Measurements from ENCODE around the gene SDK1. TPM values are rescaled to one million over a fixed set of nuclear protein-coding genes. Genes with fewer than 3 reads are reported as not detected.

Gene SDK1
- total and polyA plus RNA-seq, 10 of the 15 experiments (the other 5 are each of a cell fraction or from before 2014, with no cell fraction given) = 0.14 to 0.33 TPM; not detected in 8

- no peak for TF ChIP-seq E2F8 (IDR thresholded peaks at IDR 0.05; ENCODE audit: low read depth, partially characterized antibody)
Observed at GRCh38 chr7:4158441-4159153, 857.5 kb downstream of the SDK1 start (continued).

GRCh38 chr7:4159154-4159501 is 858.1 kb downstream of the SDK1 start:
- Histone ChIP-seq H3K4me2 (ENCODE audit: control insufficient read depth, insufficient read depth) (no peak overlapping the region), H2AFZ (ENCODE audit: control insufficient read depth, low read depth, low read length) (no peak overlapping the region), H3K27me3 (replicated peaks in 1 of 2; ENCODE audit: control insufficient read depth in 2 of 2, insufficient read depth in 2 of 2, low read length in 1 of 2) (no peaks in the 10 kb centered on the region), H3K9ac (ENCODE audit: control insufficient read depth, insufficient read depth, low read length) (no peak overlapping the region), H3K4me1 (ENCODE audit: control insufficient read depth, insufficient read depth, low read length) (no peaks in the 10 kb centered on the region), H3K4me3 (no peak overlapping the region), H4K20me1 (ENCODE audit: control insufficient read depth, insufficient read depth) (no peaks in the 10 kb centered on the region), H3K9me3 (replicated peaks; ENCODE audit: control insufficient read depth, insufficient read depth, low read length) (no peaks in the 10 kb centered on the region; the same call in 2 of the 3 replicates), H3K27ac (ENCODE audit: control insufficient read depth, insufficient read depth) (no peak overlapping the region), H3K79me2 (ENCODE audit: control insufficient read depth, insufficient read depth, low read length) (no peaks in the 10 kb centered on the region), H3K36me3 (ENCODE audit: control insufficient read depth in 2 of 2, insufficient read depth in 2 of 2, low read length in 1 of 2) (no peaks in the 10 kb centered on the region)
- POLR2A ChIA-PET = no interaction called here
- WGBS (ENCODE audit: insufficient coverage, insufficient replicate concordance, low lambda C conversion rate, missing lambda C conversion rate) = 41% methylated on average over 5 of the region's 5 CpGs
- RAD21 ChIA-PET (ENCODE audit: unreplicated experiment) = no interaction called here
- TF ChIP-seq BACH1 (IDR thresholded peaks at IDR 0.05; ENCODE audit: borderline replicate concordance) (no peak), RAD21 (IDR thresholded peaks at IDR 0.05; ENCODE audit: insufficient read depth, low read depth, low read length) (no peak), SKIL (IDR thresholded peaks at IDR 0.05; ENCODE audit: low read depth, poor library complexity, severe bottlenecking) (no peak), JUNB (IDR thresholded peaks at IDR 0.05) (no peak), ATF2 (IDR thresholded peaks at IDR 0.05; ENCODE audit: low read length) (no peak), SIX5 (IDR thresholded peaks at IDR 0.05; ENCODE audit: low read depth, low read length, severe bottlenecking) (no peak), SREBF1 (IDR thresholded peaks at IDR 0.05; ENCODE audit: low read length) (no peak), ZBTB4 (CRISPR knock-in tag; IDR thresholded peaks at IDR 0.05) (no peak)
- in situ Hi-C loops (cut with MboI) (no loop called here), intact Hi-C loops (cut with micrococcal nuclease; ENCODE audit: unreplicated experiment) (no loop called here)
- FAIRE-seq = no peak
- ATAC-seq = no peak
- SMC1A ChIA-PET (ENCODE audit: uncharacterized antibody, unreplicated experiment) = no interaction called here
- CTCF ChIA-PET = no interaction called here
- BruUV-seq (replicated peaks) = no TSS peak
- DNase-seq (ENCODE audit: low read depth, low spot score) = no peak

Data from GM12878 (cell line).